Activated naive CD8-positive, alpha-beta T cell treated with anti-CD3 and anti-CD28 coated beads, Interleukin-2, amount 10 ng/mL, durations not matched to agents 7 days and 5 days (primary cell): ENCODE measurements around the gene EGF. TPM values are rescaled to one million over a fixed set of nuclear protein-coding genes. Genes with fewer than 3 reads are reported as not detected.
A peak's percentile ranks its signal among the peaks of the same experiment; 100 is the strongest.

Experiments
- ATAC-seq: fragments of 150-1000 bp; cut with Tn5 transposase; one replicate; pipeline ENCODE4 v1.10.0; 2021; ENCODE audit warnings: low read depth, moderate library complexity
- POLR2A ChIA-PET: fragments of 350-600 bp; sonication (Branson Sonifier 250); formaldehyde crosslinking; loops from one replicate; lab custom pipeline; 2021; ENCODE audit warnings: antibody characterized with exemption; lab: Charles Lee
- DNase-seq: peaks from one replicate; pipeline ENCODE4 v3.0.0; 2021
- H3K27ac Mint-ChIP-seq: one replicate; pipeline ENCODE4 v1.8.0; 2022; ENCODE audit warnings: mild to moderate bottlenecking, mixed read lengths
- H3K27me3 Mint-ChIP-seq: one replicate; pipeline ENCODE4 v1.8.0; 2022; ENCODE audit warnings: mild to moderate bottlenecking, moderate library complexity, mixed read lengths
- H3K36me3 Mint-ChIP-seq: one replicate; pipeline ENCODE4 v1.8.0; 2021; ENCODE audit warnings: mild to moderate bottlenecking, mixed read lengths
- H3K4me1 Mint-ChIP-seq: one replicate; pipeline ENCODE4 v1.8.0; 2021; ENCODE audit warnings: mixed read lengths
- H3K4me3 Mint-ChIP-seq: one replicate; pipeline ENCODE4 v1.8.0; 2022; ENCODE audit warnings: mild to moderate bottlenecking, moderate library complexity, mixed read lengths
- H3K9me3 Mint-ChIP-seq: one replicate; pipeline ENCODE4 v1.8.0; 2021; ENCODE audit warnings: mixed read lengths
- total RNA-seq, 2 experiments: library from RNA; stranded (reverse); gene quantifications; one replicate each; pipeline ENCODE4 v1.2.3, GENCODE V29; 2021

Gene EGF
- total RNA-seq, 2 experiments from 2014 or later: not detected

GRCh38 chr4:109977854-109978501 lies 65.3 kb downstream of the EGF start:
- H3K27ac Mint-ChIP-seq: no peak overlapping the region
- no peaks in the 10 kb centered on the region for H3K9me3 Mint-ChIP-seq
- POLR2A ChIA-PET: no interaction called here
- DNase-seq (no peak), ATAC-seq (no peak)
- no peak overlapping the region for H3K4me3 Mint-ChIP-seq
- peaks cover 42% of the 10 kb centered on the region for H3K27me3 Mint-ChIP-seq
- no peaks in the 10 kb centered on the region for H3K36me3 Mint-ChIP-seq
- peaks cover 5% of the 10 kb centered on the region for H3K4me1 Mint-ChIP-seq

- H3K36me3 Mint-ChIP-seq: no peaks in the 10 kb centered on the region
- no peak for DNase-seq
- H3K9me3 Mint-ChIP-seq: no peaks in the 10 kb centered on the region
- H3K4me1 Mint-ChIP-seq: no peaks in the 10 kb centered on the region
- H3K4me3 Mint-ChIP-seq: no peak overlapping the region
- peaks cover 46% of the 10 kb centered on the region for H3K27me3 Mint-ChIP-seq
- POLR2A ChIA-PET: no interaction called here
- ATAC-seq: no peak
- H3K27ac Mint-ChIP-seq: no peak overlapping the region
Observed at GRCh38 chr4:109978704-109979454, 66.2 kb downstream of the EGF start.

- H3K27me3 Mint-ChIP-seq: peaks cover 48% of the 10 kb centered on the region
- POLR2A ChIA-PET: no interaction called here
- no peak for DNase-seq
Observed at GRCh38 chr4:109979920-109980717, 67.4 kb downstream of the EGF start.

GRCh38 chr4:109981936-109982335 lies 69.3 kb downstream of the EGF start:
- Mint-ChIP-seq H3K36me3 (no peaks in the 10 kb centered on the region), H3K4me3 (no peak overlapping the region), H3K27ac (no peak overlapping the region), H3K9me3 (no peaks in the 10 kb centered on the region), H3K4me1 (no peaks in the 10 kb centered on the region), H3K27me3 (peaks cover 39% of the 10 kb centered on the region)
- no peak for DNase-seq
- POLR2A ChIA-PET: no interaction called here
- no peak for ATAC-seq

More at GRCh38 chr4:109979920-109980717, 67.4 kb downstream of the EGF start:
- no peaks in the 10 kb centered on the region for H3K36me3 Mint-ChIP-seq
- no peaks in the 10 kb centered on the region for H3K9me3 Mint-ChIP-seq
- no peaks in the 10 kb centered on the region for H3K4me1 Mint-ChIP-seq
- no peak overlapping the region for H3K4me3 Mint-ChIP-seq
- no peak for ATAC-seq
- no peak overlapping the region for H3K27ac Mint-ChIP-seq

- Mint-ChIP-seq H3K27ac (no peak overlapping the region), H3K4me1 (no peaks in the 10 kb centered on the region), H3K27me3 (peaks cover 42% of the 10 kb centered on the region), H3K9me3 (no peaks in the 10 kb centered on the region), H3K36me3 (no peaks in the 10 kb centered on the region), H3K4me3 (no peak overlapping the region)
- no peak for DNase-seq
- no peak for ATAC-seq
- POLR2A ChIA-PET: no interaction called here
Observed at GRCh38 chr4:109982521-109982920, 69.8 kb downstream of the EGF start.

- Mint-ChIP-seq H3K27ac (no peak overlapping the region), H3K4me1 (peaks cover 8% of the 10 kb centered on the region), H3K9me3 (no peaks in the 10 kb centered on the region), H3K27me3 (peaks cover 16% of the 10 kb centered on the region), H3K36me3 (peaks cover 3% of the 10 kb centered on the region), H3K4me3 (no peak overlapping the region)
- DNase-seq: no peak
- POLR2A ChIA-PET: no interaction called here
- ATAC-seq: no peak
Observed at GRCh38 chr4:109985993-109986974, 73.6 kb downstream of the EGF start.

- ATAC-seq (no peak), DNase-seq (no peak)
- Mint-ChIP-seq H3K4me1 (peaks cover 11% of the 10 kb centered on the region), H3K36me3 (peaks cover 3% of the 10 kb centered on the region), H3K27ac (no peak overlapping the region), H3K9me3 (no peaks in the 10 kb centered on the region), H3K27me3 (peaks cover 5% of the 10 kb centered on the region), H3K4me3 (no peak overlapping the region)
- POLR2A ChIA-PET: no interaction called here
Observed at GRCh38 chr4:109989044-109989443, 76.4 kb downstream of the EGF start.

- POLR2A ChIA-PET: no interaction called here
- DNase-seq: no peak
- H3K9me3 Mint-ChIP-seq: no peaks in the 10 kb centered on the region
Observed at GRCh38 chr4:109989618-109990017, 76.9 kb downstream of the EGF start.

GRCh38 chr4:109990261-109991257 lies 77.9 kb downstream of the EGF start:
- ATAC-seq (no peak), DNase-seq (no peak)
- Mint-ChIP-seq H3K36me3 (peaks cover 3% of the 10 kb centered on the region), H3K9me3 (no peaks in the 10 kb centered on the region), H3K4me1 (peaks cover 18% of the 10 kb centered on the region), H3K4me3 (no peak overlapping the region), H3K27me3 (peaks cover 5% of the 10 kb centered on the region), H3K27ac (no peak overlapping the region)
- POLR2A ChIA-PET: no interaction called here

More at GRCh38 chr4:109989618-109990017, 76.9 kb downstream of the EGF start:
- peaks cover 3% of the 10 kb centered on the region for H3K36me3 Mint-ChIP-seq
- no peak overlapping the region for H3K4me3 Mint-ChIP-seq
- H3K27me3 Mint-ChIP-seq: peaks cover 5% of the 10 kb centered on the region
- no peak for ATAC-seq
- H3K27ac Mint-ChIP-seq: no peak overlapping the region
- H3K4me1 Mint-ChIP-seq: peaks cover 17% of the 10 kb centered on the region

GRCh38 chr4:109993116-109993515 lies 80.4 kb downstream of the EGF start:
- ATAC-seq (no peak), DNase-seq (no peak)
- H3K4me1 Mint-ChIP-seq: peaks cover 18% of the 10 kb centered on the region
- peaks cover 3% of the 10 kb centered on the region for H3K36me3 Mint-ChIP-seq
- H3K27ac Mint-ChIP-seq: no peak overlapping the region
- POLR2A ChIA-PET: no interaction called here
- H3K4me3 Mint-ChIP-seq: no peak overlapping the region
- no peaks in the 10 kb centered on the region for H3K9me3 Mint-ChIP-seq
- H3K27me3 Mint-ChIP-seq: peaks cover 2% of the 10 kb centered on the region

GRCh38 chr4:109994415-109994827 lies 81.7 kb downstream of the EGF start:
- ATAC-seq (peak; percentile 59), DNase-seq (no peak)
- Mint-ChIP-seq H3K4me1 (peaks cover 20% of the 10 kb centered on the region), H3K36me3 (peaks cover 3% of the 10 kb centered on the region), H3K27ac (no peak overlapping the region), H3K9me3 (no peaks in the 10 kb centered on the region), H3K27me3 (peaks cover 2% of the 10 kb centered on the region), H3K4me3 (peak overlapping the region; percentile 16)
- POLR2A ChIA-PET: no interaction called here

- H3K27ac Mint-ChIP-seq: no peak overlapping the region
- no peaks in the 10 kb centered on the region for H3K9me3 Mint-ChIP-seq
- H3K27me3 Mint-ChIP-seq: peaks cover 2% of the 10 kb centered on the region
- ATAC-seq (no peak), DNase-seq (no peak)
- no peaks in the 10 kb centered on the region for H3K36me3 Mint-ChIP-seq
- POLR2A ChIA-PET: no interaction called here
- H3K4me3 Mint-ChIP-seq: no peak overlapping the region
- peaks cover 12% of the 10 kb centered on the region for H3K4me1 Mint-ChIP-seq
Observed at GRCh38 chr4:109996526-109996925, 83.8 kb downstream of the EGF start.
